Activated T-helper 9 cell treated with anti-CD3 and anti-CD28 coated beads, Interleukin-2, amount 50 U/mL, for 16 hours (primary cell): ENCODE results near the gene RNF157.

ENCODE experiments used
- DNase-seq: peaks from one replicate; pipeline ENCODE4 v3.0.0-alpha.2; 2020; ENCODE audit warnings: low read depth

The RNF157 gene

DNA sequence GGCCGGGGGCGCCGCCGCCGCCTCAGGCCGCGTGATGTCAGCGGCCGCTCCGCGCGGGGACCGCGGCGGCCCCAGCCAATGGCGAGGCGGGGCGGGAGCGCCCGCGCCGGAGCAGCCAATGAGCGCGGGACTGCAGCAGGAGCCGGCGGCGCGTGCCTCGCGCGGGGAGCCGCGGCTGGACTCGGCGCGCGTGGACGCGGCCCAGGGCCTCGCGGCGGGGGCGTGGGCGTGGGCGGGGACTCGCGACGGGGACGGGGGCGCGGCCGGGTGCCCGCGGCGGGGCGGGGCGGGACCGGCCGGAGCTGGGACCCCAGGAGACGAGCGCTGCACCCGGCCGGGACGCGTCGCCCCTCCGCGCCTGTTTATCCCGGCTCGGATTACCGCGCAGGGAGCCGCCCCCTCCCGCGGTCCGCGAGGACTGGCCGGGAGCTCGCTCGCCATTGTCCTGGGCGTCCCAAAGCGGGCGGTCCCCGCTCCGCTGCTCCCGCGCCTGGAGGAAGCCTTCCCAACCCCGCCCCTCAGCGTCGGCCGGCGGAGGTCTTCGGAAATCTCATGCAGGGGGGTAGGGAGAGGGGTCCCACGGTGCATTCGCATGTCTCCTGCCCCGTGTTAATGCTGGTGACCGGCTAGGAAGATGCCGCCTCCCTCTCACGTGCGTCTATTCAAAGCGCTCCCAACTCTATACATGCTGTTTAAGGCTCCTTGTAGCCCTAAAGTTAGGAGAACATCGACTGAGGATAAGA is at the start of gene RNF157:
Gene RNF157, minus strand, starts transcription at position 33 of the 743 bp plus-strand sequence. CDS start 253 bp downstream, outside the sequence.
- DNase-seq: peak; percentile 60

DNA sequence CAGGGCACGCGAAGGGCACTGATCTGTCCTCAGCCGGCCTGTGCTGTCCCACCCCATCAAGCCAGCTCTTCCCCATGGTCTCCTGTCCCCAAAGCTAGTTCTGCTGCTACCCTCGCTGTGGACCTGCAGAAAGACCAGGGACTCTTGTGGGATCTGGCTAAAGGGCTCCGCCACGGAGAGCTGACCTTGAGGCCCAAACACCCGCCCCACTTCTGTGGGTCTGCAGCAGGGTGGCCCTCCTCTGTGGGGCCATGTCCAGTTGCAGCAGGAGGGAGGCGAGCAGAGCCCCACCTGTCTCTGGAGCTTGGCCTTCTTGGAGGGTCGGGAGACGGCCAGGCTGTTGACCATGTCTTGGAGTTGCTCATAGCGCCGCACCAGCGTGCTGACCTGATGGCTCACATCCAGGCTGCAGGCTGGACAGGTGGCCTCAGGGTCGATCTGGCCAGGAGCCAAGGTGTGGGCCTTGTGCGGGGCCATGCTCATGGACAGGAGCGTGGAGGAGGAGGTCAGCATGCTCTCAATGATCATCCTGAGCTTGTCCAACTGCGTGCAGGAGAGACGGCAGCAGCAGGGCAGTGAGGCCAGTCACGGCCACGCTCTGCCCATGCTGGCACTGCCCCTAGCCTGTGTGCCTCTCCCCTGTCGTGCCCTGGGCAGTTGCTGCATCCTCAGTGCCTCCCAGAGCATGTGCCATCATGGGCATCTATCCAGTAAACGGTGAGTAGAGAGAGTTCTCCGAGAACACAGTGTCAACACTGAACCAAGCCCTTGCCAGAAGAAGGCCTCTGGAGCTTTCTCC is 41.5 kb upstream of the RNF157 start:
- no peak for DNase-seq

DNA sequence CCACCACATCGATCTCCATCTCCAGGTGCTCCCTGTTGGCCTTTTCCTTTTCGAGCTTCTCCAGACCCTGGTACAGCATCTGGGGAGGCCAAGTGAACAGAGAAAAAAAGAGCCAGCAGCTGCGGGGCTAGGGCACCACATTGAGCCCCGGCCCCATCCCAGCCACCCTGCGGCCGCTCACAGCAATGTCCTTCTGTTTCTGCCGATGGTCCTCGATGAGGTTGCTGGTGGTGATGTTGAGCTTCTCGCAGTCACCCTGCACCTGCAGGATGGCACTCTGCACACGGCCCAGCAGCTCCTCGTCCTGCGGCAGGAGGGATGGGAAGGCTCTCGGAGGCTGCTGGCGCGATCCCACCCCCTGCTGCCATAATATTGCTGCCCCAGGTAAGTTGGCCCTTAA is 40.4 kb upstream of the RNF157 start:
- no peak for DNase-seq

DNA sequence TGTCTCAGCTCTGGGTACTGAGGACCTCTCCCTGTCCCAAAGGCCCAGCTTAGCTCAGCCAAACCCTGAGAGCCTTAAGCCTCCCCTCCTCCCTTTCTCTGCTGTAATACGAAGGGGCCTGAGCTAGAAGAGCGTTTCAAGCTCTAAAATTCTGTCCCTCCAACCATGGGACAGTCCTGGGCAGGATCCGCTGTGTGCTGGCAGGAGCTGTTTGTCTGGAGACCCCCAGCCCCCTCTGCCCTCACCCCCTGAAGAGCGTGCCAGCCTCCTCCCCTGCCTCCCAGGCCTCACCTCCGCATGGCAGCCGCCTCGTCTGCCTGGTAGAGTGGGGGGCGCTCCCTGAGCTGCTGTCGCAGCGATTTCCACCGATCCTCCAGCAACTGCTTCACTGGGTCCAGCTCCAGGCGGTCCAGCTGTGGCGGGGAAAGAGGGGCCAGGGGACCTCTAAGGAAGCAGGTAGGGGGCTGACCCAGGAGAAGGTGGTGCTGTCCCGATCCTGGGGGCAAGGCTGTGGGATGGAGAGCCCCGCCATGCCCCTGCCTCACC is 39.5 kb upstream of the RNF157 start:
- DNase-seq: no peak

DNA sequence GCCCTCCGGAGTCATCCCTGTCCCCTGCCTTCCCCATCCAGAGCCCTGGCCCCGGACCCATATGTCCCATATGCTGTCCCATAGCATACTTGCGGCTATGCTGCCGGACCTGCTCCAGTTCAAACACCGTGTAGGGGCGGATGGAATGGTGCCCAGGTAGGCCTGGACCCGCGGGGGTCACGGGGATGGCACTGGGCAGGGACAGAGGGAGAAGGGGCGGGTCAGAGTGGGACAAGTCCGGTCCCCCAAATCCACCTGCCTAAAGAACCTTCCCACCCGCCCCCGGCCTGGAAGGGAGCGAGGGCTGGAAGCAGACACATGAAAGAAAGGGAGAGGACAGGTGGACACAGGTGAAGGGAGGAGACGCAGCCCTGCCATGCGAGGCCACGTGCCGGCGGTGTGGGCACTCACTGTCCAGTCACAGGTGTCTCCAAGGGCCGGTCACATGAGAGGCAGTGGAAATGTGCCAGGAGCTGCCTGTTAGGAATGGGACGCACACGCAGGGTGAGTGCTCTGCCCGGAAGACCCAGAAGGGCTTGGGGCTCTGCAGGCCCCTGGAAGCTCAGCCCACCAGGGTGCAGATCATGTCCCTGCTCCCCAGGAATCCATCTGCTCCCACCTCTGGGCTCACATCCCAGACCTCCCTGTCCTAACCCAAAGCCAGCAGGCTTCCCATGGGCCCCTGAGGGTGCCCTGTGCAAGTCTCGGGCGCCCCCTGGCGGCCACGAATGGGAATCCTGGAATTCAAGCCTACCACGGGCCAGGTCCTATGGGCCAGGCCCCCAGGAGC is 38.9 kb upstream of the RNF157 start:
- DNase-seq: peak; percentile 82

DNA sequence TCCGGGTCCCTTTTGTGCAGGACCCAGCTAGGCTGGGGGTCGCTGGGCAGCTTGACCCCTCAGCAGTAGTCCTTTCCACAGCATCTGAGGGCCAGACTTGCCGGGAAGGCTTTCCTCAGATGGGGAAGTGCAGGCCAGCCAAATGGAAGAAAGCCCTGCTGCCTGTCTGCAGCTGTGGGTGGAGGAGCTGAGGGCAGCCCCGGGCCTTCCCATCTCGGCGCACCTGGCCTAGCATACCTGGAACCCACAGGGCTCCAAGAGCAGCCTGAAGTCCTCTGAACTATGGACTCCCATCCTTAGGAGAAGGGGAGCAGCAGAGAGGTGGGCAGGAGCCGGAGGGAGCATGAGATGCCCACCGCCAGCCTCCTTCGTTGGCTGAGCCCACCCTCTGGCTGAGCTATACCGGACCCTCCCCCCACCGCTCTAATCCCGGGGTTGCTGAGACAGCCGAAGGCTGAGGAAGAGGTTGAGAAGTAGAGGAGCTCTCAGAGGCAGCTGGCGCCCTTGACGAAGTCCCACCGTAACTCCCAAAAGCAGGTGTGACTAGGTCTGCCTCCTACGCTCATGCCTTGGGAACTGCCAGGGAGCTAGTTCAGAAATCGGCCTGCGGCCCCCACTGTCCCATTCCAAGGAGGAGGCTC is 38.1 kb upstream of the RNF157 start:
- DNase-seq: no peak

DNA sequence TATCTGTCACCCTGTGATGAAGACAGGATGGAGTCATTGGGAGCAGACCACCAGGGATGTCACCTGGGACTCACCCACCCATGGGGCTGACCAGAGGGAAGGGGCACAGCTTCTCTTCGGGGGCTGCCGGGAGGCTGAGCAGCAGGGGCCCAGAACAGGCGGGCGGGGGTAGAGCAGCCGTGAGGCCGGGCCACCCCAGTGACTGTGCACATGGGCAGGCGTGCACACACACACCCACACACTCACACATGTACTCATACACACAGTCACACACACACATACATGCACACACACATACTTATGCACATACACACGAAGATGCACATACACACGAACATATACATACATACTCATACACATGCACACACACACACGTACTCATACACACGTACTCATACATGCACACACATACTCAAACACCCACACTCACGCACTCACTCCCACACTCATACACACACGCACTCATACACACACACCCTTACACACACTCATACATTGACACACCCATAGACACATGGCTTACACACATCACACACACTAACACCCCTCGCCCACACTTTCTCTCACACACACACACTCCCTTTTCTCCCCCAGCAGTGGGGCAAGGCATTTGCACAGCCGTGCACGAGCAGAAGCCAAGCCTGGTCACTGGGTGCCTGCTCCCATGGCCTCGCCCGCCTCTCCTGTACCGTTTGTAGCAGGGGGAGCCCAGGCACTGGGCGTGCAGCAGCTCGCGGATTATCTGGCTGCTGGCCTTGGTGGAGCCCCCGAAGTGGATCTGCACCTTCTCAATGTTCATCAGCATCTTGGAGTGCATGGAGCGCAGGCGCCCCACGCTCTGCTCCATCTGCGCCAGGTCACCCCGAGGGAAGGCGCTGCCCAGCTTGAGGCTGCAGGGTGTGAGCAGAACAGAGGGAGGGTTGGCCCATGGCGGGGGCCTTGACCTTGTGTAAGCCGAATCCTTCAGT is 37.3 kb upstream of the RNF157 start:
- no peak for DNase-seq

DNA sequence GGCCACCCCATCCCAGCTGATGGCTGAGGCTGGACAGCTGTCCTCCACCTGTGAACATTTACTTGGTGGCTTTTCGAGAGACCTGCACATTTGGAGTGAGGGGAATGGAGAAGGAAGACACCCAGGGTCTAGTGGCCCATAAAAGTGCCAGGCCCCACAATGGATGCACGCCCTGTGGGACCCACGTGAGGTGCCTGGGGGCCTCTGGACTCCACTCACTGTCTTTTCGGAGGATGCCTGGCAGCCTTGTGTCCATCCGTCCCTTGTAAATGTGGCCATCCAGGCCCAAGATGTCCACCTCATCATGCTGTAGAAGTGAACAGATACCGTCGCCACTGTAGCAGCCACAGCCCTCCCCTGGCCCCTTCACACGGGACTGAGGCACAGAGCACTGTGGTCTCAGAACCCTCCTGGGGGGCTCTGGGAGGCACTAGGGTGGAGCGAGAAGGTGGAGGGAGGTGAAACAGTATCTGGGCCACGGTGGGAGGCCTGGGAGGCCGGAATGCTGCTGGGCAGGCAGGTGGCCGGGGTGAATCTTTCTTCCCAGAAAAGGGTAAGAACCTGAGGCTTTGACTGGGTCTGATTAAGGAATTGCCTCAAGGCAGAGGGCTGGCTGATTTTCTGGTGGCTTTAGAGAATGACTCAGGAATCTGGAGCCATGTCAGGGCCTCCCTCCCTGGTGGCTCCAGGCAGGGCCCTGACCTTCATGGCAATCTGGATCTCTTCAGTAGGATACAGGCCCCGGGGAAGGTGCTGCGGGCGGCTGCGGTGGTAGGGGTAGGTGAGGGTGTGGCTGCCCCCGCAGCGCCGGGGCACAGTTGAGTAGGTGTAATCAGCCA is 36.4 kb upstream of the RNF157 start:
- no peak for DNase-seq

DNA sequence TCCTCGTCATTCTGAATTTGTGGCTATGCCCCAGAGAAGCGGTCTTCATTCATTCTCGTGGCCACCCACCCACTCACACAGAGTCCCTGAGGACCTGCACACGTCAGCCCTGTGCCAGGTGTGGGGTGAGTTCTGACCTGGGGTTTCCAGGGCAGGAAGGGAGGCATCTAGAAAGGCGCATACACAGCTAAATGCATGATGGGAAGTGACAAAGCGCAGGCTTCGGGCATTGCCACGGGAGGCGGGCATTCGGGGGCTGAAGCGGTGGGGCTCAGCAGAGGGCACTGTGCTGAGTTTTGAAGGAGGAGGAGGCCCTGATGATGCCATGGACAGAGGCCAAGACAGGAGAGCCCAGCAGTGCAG is 35.8 kb upstream of the RNF157 start:
- no peak for DNase-seq

DNA sequence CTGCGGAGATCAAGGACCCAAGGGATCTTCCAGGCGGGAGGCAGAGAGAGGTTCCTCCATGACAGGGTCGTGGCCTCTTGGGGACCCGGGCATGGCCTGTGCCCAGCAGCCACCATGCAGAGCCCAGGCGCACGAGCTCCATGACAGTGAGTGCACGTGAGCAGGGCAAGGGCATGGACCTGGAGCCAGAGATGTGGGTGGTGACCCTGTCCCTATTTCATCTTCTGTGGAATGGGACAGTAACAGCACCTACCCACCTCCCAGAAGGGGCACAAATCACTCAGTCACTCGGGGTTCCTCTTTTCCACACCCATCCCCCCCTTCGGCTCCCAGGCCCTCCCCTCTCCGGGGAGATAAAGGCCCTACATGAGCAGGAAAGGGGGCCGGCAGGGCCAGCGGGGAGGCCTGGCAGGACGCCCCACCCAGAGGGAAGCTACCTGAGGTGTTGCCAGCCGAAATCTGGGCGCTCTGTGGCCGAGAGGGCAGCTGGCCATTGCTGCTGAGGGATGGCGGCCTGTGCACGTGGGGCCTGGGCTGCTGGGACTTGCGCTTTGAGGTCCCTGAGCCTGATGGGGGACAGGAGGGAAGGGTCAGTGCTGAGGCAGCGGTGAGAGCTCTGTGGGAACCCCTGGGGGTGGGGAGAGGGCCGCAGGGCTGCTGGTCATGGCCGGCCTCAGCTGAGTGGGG is 35.2 kb upstream of the RNF157 start:
- no peak for DNase-seq

DNA sequence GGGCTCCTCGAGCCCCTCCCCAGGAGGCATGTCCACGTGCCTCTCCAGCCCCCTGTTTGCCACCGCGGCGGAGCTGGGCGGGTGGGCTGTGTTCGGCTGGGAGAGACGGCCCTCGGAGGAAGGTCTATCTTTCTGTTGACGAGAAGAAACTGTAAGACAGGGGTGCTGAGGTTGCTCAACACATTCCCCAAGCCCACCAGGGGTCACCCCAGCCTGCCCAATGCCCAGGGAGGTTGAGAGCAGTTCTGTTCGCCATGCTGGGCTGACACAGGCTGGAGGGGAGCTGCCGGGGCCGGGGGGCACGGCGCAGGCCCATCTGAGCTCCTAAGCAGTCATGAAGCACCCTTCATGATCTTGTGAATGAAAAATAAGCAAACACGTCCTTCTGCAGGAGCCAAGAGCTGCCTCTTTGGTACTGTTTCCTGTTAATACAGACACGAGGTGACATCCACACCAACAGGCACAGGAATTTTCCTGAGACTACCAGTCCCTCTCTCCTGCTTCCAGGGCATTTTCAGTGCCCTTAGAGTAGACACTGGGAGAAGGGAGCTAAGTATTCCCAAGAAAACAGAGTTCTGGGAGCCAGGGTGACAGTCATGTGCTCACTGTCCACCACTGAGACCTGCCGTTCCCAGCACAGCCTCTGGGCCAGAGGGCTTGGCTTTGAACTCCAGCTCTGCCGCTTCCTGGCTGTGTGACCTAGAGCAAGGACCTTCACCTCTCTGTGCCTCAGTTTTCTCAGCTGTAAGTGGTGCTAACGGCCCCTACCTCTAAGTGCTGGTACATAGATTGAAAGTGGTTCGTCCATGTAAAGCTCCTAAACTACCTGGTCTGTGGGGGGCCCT is 34.0 kb upstream of the RNF157 start:
- no peak for DNase-seq

DNA sequence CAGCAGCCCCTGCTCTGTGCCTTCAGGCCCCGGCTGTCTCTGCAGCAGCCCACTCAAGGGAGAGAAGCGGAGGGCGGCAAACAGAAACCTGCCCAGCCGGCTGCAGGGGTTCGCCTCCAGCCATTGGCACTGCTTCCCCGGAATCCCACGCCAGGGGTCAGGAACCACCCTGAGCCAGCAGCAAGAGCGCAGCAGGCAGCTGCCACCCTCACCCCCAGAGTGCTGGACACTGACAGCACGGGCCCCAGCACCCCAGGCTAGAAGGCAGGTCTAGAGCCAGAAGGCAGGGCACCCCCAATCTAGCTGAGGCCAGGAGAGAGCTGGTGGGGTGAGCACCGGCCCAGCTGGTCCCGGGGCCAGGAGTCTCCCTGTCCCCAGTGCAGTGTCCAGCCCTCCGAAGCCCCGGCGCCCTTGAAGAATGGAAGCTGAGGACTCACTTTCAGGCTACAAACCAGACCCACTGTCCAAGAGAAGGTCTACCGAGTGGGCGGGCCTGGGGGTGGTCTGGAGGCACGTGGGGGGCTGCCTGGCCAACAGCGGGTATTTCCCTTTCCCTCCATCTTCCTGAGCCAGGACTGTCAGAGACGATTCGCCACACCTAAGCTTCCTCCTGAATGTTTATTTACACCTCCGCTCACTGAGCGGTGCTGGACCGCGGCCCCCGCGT is 33.3 kb upstream of the RNF157 start:
- DNase-seq: no peak

DNA sequence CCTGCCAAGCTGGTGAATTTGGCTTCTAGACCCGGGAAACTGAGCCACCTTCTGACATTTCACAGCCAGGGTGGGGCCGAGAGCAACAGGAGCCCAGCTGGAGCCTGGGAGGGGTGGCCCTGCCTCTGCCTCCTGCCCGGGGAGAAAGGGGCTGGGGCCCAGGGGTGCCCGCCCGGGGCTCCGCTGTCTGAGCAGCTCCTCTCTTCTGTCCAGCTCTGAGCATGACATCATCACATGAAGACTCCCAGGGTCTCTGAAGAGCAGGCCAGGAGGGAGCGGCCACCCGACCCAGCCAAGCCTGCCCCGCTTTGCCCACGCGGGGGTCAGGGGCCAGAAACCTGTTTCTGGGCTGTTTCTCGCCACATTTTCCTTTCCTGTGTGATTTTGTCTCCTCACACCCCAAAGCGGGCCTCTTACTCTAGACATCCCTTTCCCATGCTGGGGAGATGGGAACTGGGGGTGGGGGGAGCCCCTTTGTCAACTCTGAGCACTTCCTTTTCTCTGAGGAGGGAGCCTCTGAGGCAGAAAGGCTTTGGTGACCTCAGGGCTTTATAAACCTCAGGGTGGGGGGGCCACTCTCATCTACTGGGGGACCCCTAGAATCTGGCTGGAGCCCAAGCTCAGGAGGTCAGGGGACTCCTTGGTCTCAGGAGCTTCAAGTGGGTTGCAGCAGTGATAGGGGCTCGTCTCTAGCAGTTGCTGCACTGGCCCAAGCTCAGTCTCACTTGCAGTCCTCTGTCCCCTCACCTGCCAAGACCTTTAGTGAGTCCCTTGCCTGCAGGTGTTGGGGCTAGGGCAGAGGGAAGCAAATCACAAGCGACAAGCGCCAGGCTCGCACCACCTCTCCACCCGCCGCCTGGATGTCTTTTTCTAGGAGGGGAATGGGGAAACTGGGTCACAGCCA is 32.5 kb upstream of the RNF157 start:
- DNase-seq: no peak

DNA sequence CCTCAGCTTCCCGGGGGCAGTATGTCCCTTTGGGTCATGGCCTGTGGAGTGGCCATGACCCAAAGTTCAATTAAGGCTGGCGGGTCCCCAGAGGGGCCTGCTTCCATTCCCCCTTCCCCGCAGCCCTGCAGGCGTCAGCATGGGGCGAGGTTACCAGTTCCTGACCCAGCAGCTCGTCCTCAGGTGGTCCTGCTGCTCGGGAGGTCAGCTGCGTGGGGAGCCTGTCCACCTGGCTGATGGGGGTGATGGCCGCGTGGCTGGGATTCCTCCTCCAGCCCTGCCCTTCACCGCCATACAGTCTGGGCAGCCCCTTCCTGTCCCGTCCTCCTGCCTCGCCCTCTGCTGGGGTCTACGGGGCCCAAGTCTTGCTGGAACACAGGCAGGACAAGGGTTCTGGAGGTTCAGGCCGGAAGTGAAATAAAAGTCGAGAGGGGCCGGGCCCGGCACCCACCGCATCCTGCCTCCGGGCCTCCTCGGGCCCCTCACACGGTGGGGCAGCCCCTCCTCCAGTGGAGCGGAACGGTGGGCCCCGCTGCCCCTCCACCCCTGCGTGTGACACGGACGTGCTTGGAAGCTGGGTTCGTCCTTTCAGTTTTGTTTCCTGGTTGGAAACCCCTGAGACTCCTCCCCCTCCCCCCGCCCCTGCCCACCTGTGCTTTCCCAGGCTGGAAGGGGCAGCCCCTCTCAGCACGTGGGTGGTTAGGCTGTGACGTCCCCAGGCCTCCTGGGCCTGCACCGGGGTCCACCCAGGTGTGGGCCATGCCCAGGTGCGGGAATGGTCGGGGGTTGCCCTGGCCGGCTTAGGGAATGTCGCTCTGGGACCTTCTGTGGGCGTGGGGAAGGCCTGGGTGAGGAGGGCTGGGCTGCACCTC is 31.6 kb upstream of the RNF157 start:
- peak; percentile 74 for DNase-seq

DNA sequence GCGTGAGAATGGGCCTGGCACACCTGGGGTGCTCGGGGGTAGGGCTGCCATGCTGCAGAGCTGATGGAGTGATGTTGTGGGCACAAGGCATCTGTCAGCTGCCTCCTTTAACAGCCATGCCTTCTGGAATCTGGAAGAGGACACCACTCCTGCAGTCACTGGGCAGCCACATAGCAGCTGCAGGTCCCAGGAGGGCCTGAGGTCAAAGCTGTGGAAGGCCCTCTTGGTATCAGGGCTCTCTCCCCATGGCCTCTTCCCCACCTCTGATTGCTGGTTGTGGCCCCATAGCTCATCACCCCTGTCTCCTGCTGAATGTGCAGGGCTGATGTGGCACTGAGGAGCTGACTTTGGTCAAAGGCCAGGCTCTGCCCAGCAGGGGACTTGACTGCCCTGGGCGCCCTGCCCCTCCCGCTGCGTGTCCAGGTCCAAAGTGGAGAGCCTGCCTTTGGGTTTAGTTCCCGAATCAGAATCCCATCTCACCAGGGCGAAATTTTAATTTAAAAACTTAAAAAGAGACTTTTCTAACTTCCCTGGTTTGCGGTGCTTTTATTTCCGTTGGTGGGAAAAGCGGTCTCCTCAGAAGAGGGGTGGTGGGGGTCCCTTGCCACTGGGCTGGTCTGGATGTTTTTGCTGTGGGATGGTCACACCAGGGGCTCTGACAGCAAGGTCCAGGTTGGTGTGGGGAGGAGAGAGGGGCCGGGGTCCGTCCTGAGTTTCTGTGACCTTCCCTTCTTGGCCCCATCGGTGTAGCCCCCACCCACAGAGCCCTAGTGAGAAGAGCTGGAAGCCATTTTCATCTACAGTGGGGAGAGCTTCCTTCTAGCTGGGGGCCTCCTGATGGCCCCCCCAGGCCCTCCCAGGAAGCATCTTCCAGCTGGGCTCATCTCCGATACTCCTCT is 30.7 kb upstream of the RNF157 start:
- DNase-seq: no peak
